MCF 10A (cell line): Measurements from ENCODE around the gene MAP3K7CL. TPM values are rescaled to one million over a fixed set of nuclear protein-coding genes. Genes with fewer than 3 reads are reported as not detected.

Source experiments
- BruUV-seq: library from RNA; stranded (reverse); fragments of 400-500 nt; replicated peaks from 2 replicates; lab custom pipeline; 2021; lab: Mats Ljungman, UMichigan
- CTCF ChIA-PET: fragments of 300-600 bp; sonication (Branson Sonifier 250); formaldehyde crosslinking; extraction: SDS; loops from one replicate; lab custom pipeline; 2021; ENCODE audit warnings: antibody characterized with exemption, inconsistent platforms; lab: Yijun Ruan, JAX
- POLR2A ChIA-PET: fragments of 300-600, 350-650 bp; sonication (Branson Sonifier 250); formaldehyde crosslinking; extraction: SDS; loops from one replicate; lab custom pipeline; 2020; ENCODE audit warnings: antibody characterized with exemption, inconsistent platforms; lab: Yijun Ruan, JAX
- DNase-seq: peaks from one replicate; pipeline ENCODE4 v3.0.0-alpha.2; 2018; ENCODE audit not compliant: unreplicated experiment
- H3K27ac Mint-ChIP-seq: one replicate; pipeline ENCODE4 v1.8.0; 2022; ENCODE audit warnings: mild to moderate bottlenecking, low read depth, mixed read lengths; ENCODE audit not compliant: unreplicated experiment
- H3K27me3 Mint-ChIP-seq: one replicate; pipeline ENCODE4 v1.8.0; 2022; ENCODE audit warnings: mixed read lengths; ENCODE audit not compliant: insufficient read depth, unreplicated experiment
- H3K36me3 Mint-ChIP-seq: one replicate; pipeline ENCODE4 v1.8.0; 2022; ENCODE audit warnings: mild to moderate bottlenecking, moderate library complexity, mixed read lengths; ENCODE audit not compliant: insufficient read depth, unreplicated experiment
- H3K4me1 Mint-ChIP-seq: one replicate; pipeline ENCODE4 v1.8.0; 2022; ENCODE audit warnings: mixed read lengths; ENCODE audit not compliant: insufficient read depth, unreplicated experiment
- H3K4me3 Mint-ChIP-seq: one replicate; pipeline ENCODE4 v1.8.0; 2022; ENCODE audit warnings: mild to moderate bottlenecking, moderate library complexity, mixed read lengths; ENCODE audit not compliant: unreplicated experiment
- H3K9me3 Mint-ChIP-seq: one replicate; pipeline ENCODE4 v1.8.0; 2022; ENCODE audit warnings: mixed read lengths; ENCODE audit not compliant: unreplicated experiment
- intact Hi-C: fragments of 100-400 bp; cut with micrococcal nuclease; formaldehyde crosslinking; loops from 2 replicates; pipeline ENCODE4 v1.14.1; 2022
- total RNA-seq: library from RNA; stranded (reverse); gene quantifications from 2 replicates; pipeline ENCODE4 v1.2.3, GENCODE V29; 2022
- TF ChIP-seq, protein P1 (sequence below): fragments of 200-600 bp; IDR thresholded peaks from one replicate; pipeline ENCODE4 v1.8.0; 2022; ENCODE audit warnings: antibody characterized with exemption, mild to moderate bottlenecking; ENCODE audit not compliant: unreplicated experiment

MAP3K7CL gene
- total RNA-seq, 1 experiment from 2014 or later = 4.9 TPM

DNA sequence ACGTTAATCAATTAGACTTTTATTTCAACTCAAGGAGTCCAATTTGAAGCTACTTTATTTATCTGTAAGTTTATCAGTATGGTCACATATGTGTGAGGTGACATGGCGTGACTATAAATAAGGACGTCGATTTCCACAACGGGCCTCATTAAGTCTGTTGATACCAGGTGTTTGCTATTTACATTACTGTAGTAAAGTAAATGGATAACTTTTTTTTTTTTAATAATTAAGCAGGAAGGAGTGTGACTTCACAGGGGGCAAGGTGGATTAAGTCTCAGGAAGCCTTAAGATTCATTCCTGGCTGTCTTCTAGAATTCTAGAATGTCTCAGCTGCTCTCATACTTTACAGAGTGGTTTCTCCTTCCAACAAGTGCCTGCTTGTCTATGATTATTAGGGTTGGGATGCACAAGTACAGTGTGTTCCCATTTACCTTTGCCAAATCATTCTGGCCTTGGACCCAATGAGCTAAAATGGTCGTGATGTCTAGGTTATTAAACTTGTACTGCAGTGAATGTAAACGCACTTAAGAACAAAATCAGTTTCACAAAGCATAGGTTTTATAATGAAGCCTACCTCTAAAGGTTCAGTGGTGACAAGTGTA, 15.5 kb downstream of the MAP3K7CL start:
- intact Hi-C loops = loop anchor here (1.0 to 5.0 kb wide), 2 partner anchors 17 to 54 kb away; no protein-coding TSS in a partner anchor
- H3K27me3 Mint-ChIP-seq = no peaks in the 10 kb centered on the region
- BruUV-seq = TSS peak; percentile 84
- peaks cover 25% of the 10 kb centered on the region for H3K4me1 Mint-ChIP-seq
- DNase-seq = peak; percentile 79
- H3K9me3 Mint-ChIP-seq = no peaks in the 10 kb centered on the region
- H3K4me3 Mint-ChIP-seq = peak overlapping the region; percentile 39
- ChIA-PET CTCF (interaction anchor here (0.6 to 2.7 kb wide), 13 partner anchors 9 to 330 kb away, joined by 3 to 17 read pairs (median 5); partner anchors contain the start of gene MAP3K7CL), POLR2A (interaction anchor here (0.5 to 5.2 kb wide), 40 partner anchors 9 to 645 kb away, joined by 3 to 61 read pairs (median 4); partner anchors contain the start of genes BACH1, CCT8 and MAP3K7CL)
- H3K36me3 Mint-ChIP-seq = no peaks in the 10 kb centered on the region
- TF ChIP-seq, protein P1, sequence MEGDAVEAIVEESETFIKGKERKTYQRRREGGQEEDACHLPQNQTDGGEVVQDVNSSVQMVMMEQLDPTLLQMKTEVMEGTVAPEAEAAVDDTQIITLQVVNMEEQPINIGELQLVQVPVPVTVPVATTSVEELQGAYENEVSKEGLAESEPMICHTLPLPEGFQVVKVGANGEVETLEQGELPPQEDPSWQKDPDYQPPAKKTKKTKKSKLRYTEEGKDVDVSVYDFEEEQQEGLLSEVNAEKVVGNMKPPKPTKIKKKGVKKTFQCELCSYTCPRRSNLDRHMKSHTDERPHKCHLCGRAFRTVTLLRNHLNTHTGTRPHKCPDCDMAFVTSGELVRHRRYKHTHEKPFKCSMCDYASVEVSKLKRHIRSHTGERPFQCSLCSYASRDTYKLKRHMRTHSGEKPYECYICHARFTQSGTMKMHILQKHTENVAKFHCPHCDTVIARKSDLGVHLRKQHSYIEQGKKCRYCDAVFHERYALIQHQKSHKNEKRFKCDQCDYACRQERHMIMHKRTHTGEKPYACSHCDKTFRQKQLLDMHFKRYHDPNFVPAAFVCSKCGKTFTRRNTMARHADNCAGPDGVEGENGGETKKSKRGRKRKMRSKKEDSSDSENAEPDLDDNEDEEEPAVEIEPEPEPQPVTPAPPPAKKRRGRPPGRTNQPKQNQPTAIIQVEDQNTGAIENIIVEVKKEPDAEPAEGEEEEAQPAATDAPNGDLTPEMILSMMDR = no peak
- peak overlapping the region; percentile 92 for H3K27ac Mint-ChIP-seq

DNA sequence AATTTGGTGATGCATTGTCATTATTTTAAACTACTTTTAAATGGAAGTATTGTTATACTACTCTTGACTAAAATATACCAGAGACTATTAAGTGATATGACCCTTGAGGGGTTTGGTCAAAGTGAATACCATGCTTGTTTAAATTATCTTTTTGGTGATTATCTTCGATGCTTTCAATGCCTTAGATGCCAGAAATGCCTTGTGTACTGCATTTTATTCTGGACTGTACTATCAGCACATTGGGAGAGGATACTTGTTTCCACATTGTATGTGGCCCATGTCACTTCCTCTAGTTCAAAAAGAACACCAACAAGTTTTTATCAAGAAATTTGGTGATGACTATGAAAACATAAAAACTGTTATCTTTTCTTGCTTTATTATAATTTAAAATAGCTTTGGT, 16.3 kb downstream of the MAP3K7CL start:
- CTCF ChIA-PET = interaction anchor here (0.6 to 2.7 kb wide), 8 partner anchors 9 to 225 kb away, joined by 3 to 17 read pairs (median 6); no protein-coding TSS in a partner anchor
- H3K4me3 Mint-ChIP-seq = no peak overlapping the region

DNA sequence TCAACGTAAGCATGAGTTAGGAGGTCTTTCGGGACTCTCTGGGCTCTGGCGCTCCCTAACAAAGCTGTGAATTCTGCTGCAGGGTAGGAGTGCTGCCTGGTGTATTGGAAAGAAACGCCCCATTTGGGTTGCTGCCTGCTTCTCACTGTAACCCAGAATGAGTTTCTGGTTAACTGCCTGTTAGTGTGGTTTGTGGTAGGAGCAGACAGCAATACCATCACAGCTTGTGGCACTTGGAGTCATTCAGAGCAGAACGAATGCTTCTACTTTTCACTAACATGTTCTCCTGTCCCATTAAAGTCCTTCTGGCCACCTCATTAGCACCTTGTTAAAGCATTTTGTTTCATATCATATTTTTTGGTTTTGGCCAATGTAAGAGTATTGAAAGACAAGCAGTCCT, 18.1 kb downstream of the MAP3K7CL start:
- CTCF ChIA-PET = interaction anchor here (0.9 to 3.0 kb wide), 2 partner anchors 16 to 223 kb away, joined by 3 to 15 read pairs; no protein-coding TSS in a partner anchor
- POLR2A ChIA-PET = interaction anchor here (0.8 to 8.0 kb wide), 5 partner anchors 15 to 193 kb away, joined by 3 to 73 read pairs (median 8); partner anchors contain the start of gene CCT8

More for the DNA sequence above, 16.3 kb downstream of the MAP3K7CL start:
- POLR2A ChIA-PET = interaction anchor here (0.7 to 5.2 kb wide), 24 partner anchors 8 to 233 kb away, joined by 3 to 61 read pairs (median 13); partner anchors contain the start of genes BACH1, CCT8 and MAP3K7CL
- H3K9me3 Mint-ChIP-seq = no peaks in the 10 kb centered on the region
- no peak for DNase-seq
- no TSS peak for BruUV-seq
- TF ChIP-seq, protein P1 = no peak
- peaks cover 26% of the 10 kb centered on the region for H3K4me1 Mint-ChIP-seq
- intact Hi-C loops = loop anchor here (5.0 kb wide), 1 partner anchor 54 kb away; no protein-coding TSS in a partner anchor
- no peaks in the 10 kb centered on the region for H3K36me3 Mint-ChIP-seq
- no peaks in the 10 kb centered on the region for H3K27me3 Mint-ChIP-seq
- H3K27ac Mint-ChIP-seq = peak overlapping the region; percentile 92

More for the DNA sequence above, 18.1 kb downstream of the MAP3K7CL start:
- Mint-ChIP-seq H3K36me3 (no peaks in the 10 kb centered on the region), H3K27ac (no peak overlapping the region), H3K4me3 (no peak overlapping the region), H3K9me3 (no peaks in the 10 kb centered on the region), H3K4me1 (peaks cover 44% of the 10 kb centered on the region), H3K27me3 (no peaks in the 10 kb centered on the region)
- no peak for DNase-seq
- intact Hi-C loops = loop anchor here (5.0 kb wide), 1 partner anchor 56 kb away; no protein-coding TSS in a partner anchor
- TF ChIP-seq, protein P1 = no peak
- BruUV-seq = no TSS peak
